ENCODE measurements around the gene KIF6. TPM values are rescaled to one million over a fixed set of nuclear protein-coding genes. Genes with fewer than 3 reads are reported as not detected.
"Not testable (repeated sequence)": the region's sequence is repeated elsewhere in the genome, so short reads cannot be mapped to it uniquely, and the experiment has no call there.

Gene KIF6
- total RNA-seq, 1 donor from 2014 or later, result not detected

- ATAC-seq (ENCODE audit: low read depth), result no peak
Measured at GRCh38 chr6:39733704-39734103, 8.5 kb upstream of the KIF6 start.

DNA sequence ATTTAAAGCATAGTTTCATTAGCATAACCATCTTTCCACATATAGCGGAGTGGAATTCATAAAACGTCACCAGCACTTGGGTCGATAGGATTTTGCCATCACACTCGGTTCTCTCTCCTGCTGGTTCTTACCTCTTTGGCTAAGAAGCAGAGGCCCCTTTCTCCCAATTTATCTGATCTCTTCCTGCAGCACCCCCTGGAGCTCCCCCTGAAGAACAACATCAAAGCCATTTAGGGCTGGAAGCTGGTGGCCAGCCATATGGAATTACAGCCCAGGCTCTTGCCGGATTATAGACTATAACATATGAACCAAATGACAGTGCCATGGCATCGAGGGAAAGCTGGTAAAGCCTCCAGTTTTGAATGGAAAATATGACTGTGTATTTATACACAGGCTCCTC, 6.4 kb upstream of the KIF6 start:
- Mint-ChIP-seq H3K27me3 (peaks cover 13% of the 10 kb centered on the region), H3K9me3 (no peaks in the 10 kb centered on the region), H3K4me1 (no peaks in the 10 kb centered on the region), H3K27ac (no peak overlapping the region), H3K36me3 (ENCODE audit: low read depth) (no peaks in the 10 kb centered on the region), H3K4me3 (no peak overlapping the region)
- DNase-seq, result no peak
- POLR2A ChIA-PET, result no interaction called here
- no peak for ATAC-seq (ENCODE audit: low read depth)
- intact Hi-C loops (cut with micrococcal nuclease), result no loop called here
- TF ChIP-seq, protein P1, sequence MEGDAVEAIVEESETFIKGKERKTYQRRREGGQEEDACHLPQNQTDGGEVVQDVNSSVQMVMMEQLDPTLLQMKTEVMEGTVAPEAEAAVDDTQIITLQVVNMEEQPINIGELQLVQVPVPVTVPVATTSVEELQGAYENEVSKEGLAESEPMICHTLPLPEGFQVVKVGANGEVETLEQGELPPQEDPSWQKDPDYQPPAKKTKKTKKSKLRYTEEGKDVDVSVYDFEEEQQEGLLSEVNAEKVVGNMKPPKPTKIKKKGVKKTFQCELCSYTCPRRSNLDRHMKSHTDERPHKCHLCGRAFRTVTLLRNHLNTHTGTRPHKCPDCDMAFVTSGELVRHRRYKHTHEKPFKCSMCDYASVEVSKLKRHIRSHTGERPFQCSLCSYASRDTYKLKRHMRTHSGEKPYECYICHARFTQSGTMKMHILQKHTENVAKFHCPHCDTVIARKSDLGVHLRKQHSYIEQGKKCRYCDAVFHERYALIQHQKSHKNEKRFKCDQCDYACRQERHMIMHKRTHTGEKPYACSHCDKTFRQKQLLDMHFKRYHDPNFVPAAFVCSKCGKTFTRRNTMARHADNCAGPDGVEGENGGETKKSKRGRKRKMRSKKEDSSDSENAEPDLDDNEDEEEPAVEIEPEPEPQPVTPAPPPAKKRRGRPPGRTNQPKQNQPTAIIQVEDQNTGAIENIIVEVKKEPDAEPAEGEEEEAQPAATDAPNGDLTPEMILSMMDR (IDR thresholded peaks at IDR 0.05), result no peak
- CTCF ChIA-PET, result no interaction called here

More at GRCh38 chr6:39733704-39734103, 8.5 kb upstream of the KIF6 start:
- intact Hi-C loops (cut with micrococcal nuclease), result no loop called here
- no peak for DNase-seq
- no peaks in the 10 kb centered on the region for H3K9me3 Mint-ChIP-seq
- H3K4me1 Mint-ChIP-seq, result no peaks in the 10 kb centered on the region
- ChIA-PET POLR2A (no interaction called here), CTCF (no interaction called here)
- H3K27ac Mint-ChIP-seq, result no peak overlapping the region
- peaks cover 13% of the 10 kb centered on the region for H3K27me3 Mint-ChIP-seq
- TF ChIP-seq, protein P1 (IDR thresholded peaks at IDR 0.05), result no peak
- no peak overlapping the region for H3K4me3 Mint-ChIP-seq
- H3K36me3 Mint-ChIP-seq (ENCODE audit: low read depth), result no peaks in the 10 kb centered on the region

DNA sequence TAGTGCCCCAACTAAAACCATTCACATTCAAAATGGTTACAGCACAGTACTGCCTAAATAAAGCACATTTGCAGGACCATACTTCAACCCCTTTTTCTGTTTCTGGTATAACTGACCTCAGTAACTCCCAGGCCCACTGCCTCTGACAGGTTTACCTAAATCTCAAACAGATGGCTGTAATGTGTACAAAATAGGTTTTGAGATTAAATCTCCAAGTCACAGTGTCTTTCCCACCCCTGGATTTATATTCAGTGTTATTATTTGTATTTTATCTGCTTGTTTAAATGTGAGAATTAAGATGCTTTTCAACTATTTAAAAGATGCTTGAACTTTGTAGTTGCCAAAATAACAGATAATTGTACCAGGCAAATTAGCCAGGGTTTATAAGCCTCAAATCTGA, 4.7 kb upstream of the KIF6 start:
- peaks cover 8% of the 10 kb centered on the region for H3K27me3 Mint-ChIP-seq
- no peaks in the 10 kb centered on the region for H3K36me3 Mint-ChIP-seq (ENCODE audit: low read depth)
- peaks cover 2% of the 10 kb centered on the region for H3K4me1 Mint-ChIP-seq
- DNase-seq (no peak), ATAC-seq (ENCODE audit: low read depth) (no peak)
- POLR2A ChIA-PET, result no interaction called here
- CTCF ChIA-PET, result no interaction called here
- H3K4me3 Mint-ChIP-seq, result no peak overlapping the region
- H3K9me3 Mint-ChIP-seq, result no peaks in the 10 kb centered on the region
- no peak overlapping the region for H3K27ac Mint-ChIP-seq
- TF ChIP-seq, protein P1 (IDR thresholded peaks at IDR 0.05), result no peak
- intact Hi-C loops (cut with micrococcal nuclease), result no loop called here

- ChIA-PET POLR2A (interaction anchor here (0.7 kb wide), 1 partner anchor 125 kb away, joined by 4 read pairs; no protein-coding TSS in a partner anchor), CTCF (no interaction called here)
- TF ChIP-seq, protein P1 (IDR thresholded peaks at IDR 0.05), result no peak
- intact Hi-C loops (cut with micrococcal nuclease), result no loop called here
- DNase-seq (no peak), ATAC-seq (ENCODE audit: low read depth) (no peak)
- Mint-ChIP-seq H3K4me1 (peaks cover 7% of the 10 kb centered on the region), H3K27ac (no peak overlapping the region), H3K27me3 (peaks cover 4% of the 10 kb centered on the region), H3K36me3 (ENCODE audit: low read depth) (no peaks in the 10 kb centered on the region), H3K9me3 (no peaks in the 10 kb centered on the region), H3K4me3 (peak overlapping the region; percentile 88)
Measured at GRCh38 chr6:39725632-39725997, 407 bp upstream of the KIF6 start.

DNA sequence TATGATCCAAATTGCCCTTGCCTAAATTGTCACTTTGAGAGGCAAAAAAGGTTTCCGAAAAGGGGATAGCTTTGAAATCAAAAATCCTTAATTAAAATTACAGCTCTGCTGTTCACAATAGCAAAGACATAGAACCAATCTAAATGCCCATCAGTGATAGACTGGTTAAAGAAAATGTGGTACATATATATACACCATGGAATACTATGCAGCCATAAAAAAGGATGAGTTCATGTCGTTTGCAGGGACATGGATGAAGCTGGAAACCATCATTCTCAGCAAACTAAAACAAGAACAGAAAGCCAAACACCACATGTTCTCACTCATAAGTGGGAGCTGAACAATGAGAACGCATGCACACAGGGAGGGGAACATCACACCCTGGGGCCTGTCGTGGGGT, 1.9 kb downstream of the KIF6 start:
- H3K36me3 Mint-ChIP-seq (ENCODE audit: low read depth); H3K9me3 Mint-ChIP-seq; H3K4me1 Mint-ChIP-seq; H3K4me3 Mint-ChIP-seq; DNase-seq; intact Hi-C loops (cut with micrococcal nuclease); ATAC-seq (ENCODE audit: low read depth); H3K27ac Mint-ChIP-seq; H3K27me3 Mint-ChIP-seq; POLR2A ChIA-PET; CTCF ChIA-PET: not testable (repeated sequence)

DNA sequence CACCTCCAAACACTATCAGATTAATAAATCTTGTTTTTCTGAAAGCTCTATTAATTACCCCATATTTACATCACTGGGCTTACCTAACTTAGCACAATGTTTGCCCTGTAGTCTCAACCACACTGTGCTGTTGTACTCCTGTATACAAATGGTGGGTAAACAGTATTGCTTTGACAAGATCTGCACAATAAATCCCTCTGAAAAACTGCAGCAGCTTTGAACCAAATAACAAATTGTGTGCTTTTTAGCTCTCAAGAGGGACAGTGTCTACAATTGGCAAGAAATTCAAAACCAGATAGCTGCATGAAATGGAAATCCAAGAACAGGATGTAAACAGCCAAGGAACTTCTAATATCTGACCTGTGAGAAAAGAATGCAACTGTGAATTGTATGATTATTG, 10.4 kb downstream of the KIF6 start:
- ATAC-seq (ENCODE audit: low read depth), result no peak
- H3K4me1 Mint-ChIP-seq, result no peaks in the 10 kb centered on the region
- no peak overlapping the region for H3K4me3 Mint-ChIP-seq
- no peaks in the 10 kb centered on the region for H3K9me3 Mint-ChIP-seq
- ChIA-PET CTCF (no interaction called here), POLR2A (no interaction called here)
- H3K27ac Mint-ChIP-seq, result no peak overlapping the region
- H3K27me3 Mint-ChIP-seq, result peaks cover 9% of the 10 kb centered on the region
- TF ChIP-seq, protein P1 (IDR thresholded peaks at IDR 0.05), result no peak
- DNase-seq, result no peak
- intact Hi-C loops (cut with micrococcal nuclease), result no loop called here
- H3K36me3 Mint-ChIP-seq (ENCODE audit: low read depth), result no peaks in the 10 kb centered on the region
